ENCODE measurements around the gene APPL2. TPM values are rescaled to one million over a fixed set of nuclear protein-coding genes. Genes with fewer than 3 reads are reported as not detected.

APPL2 gene
- polyA plus RNA-seq, 3 donors: 6.4 to 19.8 (median 9.0) TPM

DNA sequence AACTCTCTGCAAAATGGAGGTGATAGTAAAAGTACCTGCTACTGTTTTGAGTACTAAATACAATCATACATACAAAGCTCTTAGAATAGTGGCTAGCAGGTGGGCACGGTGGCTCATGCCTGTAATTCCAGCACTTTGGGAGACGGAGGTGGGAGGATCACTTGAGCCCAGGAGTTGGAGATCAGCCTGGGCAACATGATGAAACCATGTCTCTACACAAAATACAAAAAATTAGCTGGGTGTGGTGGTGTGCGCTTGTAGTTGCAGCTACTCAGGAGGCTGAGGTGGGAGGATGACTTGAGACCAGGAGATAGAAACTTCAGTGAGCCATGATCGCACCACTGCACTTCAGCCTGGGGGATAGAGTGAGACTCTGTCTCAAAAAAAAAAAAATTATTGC lies 28.8 kb upstream of the APPL2 start:
- H3K4me3 Mint-ChIP-seq: no peak overlapping the region
- H3K36me3 Mint-ChIP-seq: no peaks in the 10 kb centered on the region
- Histone ChIP-seq H3K9me3 (replicated peaks in 1 of 2; ENCODE audit: control insufficient read depth in 1 of 2, insufficient read depth in 1 of 2, low read length in 2 of 2) (no peaks in the 10 kb centered on the region), H2AFZ (ENCODE audit: insufficient read depth, low read depth, low read length, poor library complexity, severe bottlenecking) (no peak overlapping the region), H3K27me3 (ENCODE audit: control insufficient read depth in 2 of 2, insufficient read depth in 2 of 2, low read length in 2 of 2) (no peaks in the 10 kb centered on the region), H4K20me1 (ENCODE audit: insufficient read depth, low read length) (no peaks in the 10 kb centered on the region), H3K4me1 (ENCODE audit: control insufficient read depth in 1 of 2, insufficient read depth in 2 of 2, low read length in 2 of 2) (no peaks in the 10 kb centered on the region), H3K9ac (ENCODE audit: insufficient read depth, low read length, poor library complexity, severe bottlenecking) (no peak overlapping the region), H3K27ac (ENCODE audit: low read depth in 1 of 2, low read length in 2 of 2) (no peak overlapping the region), H3K4me2 (replicated peaks; ENCODE audit: extremely low read depth, low read length, poor library complexity, severe bottlenecking) (no peak overlapping the region), H3K36me3 (replicated peaks in 1 of 2; ENCODE audit: control insufficient read depth in 1 of 2, insufficient read depth in 2 of 2, low read length in 2 of 2) (no peaks in the 10 kb centered on the region), H3K79me2 (ENCODE audit: insufficient read depth, low read length) (no peaks in the 10 kb centered on the region), H3K4me3 (replicated peaks in 1 of 3; ENCODE audit: low read depth in 2 of 3, low read length in 3 of 3) (no peak overlapping the region)
- H3K9me3 Mint-ChIP-seq: no peaks in the 10 kb centered on the region
- TF ChIP-seq, protein P1, sequence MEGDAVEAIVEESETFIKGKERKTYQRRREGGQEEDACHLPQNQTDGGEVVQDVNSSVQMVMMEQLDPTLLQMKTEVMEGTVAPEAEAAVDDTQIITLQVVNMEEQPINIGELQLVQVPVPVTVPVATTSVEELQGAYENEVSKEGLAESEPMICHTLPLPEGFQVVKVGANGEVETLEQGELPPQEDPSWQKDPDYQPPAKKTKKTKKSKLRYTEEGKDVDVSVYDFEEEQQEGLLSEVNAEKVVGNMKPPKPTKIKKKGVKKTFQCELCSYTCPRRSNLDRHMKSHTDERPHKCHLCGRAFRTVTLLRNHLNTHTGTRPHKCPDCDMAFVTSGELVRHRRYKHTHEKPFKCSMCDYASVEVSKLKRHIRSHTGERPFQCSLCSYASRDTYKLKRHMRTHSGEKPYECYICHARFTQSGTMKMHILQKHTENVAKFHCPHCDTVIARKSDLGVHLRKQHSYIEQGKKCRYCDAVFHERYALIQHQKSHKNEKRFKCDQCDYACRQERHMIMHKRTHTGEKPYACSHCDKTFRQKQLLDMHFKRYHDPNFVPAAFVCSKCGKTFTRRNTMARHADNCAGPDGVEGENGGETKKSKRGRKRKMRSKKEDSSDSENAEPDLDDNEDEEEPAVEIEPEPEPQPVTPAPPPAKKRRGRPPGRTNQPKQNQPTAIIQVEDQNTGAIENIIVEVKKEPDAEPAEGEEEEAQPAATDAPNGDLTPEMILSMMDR (IDR thresholded peaks at IDR 0.05): no peak
- no CpG with 5 or more reads among the region's 4 CpGs for WGBS (ENCODE audit: insufficient coverage)
- H3K4me1 Mint-ChIP-seq: no peaks in the 10 kb centered on the region
- no peak overlapping the region for H3K27ac Mint-ChIP-seq
- intact Hi-C loops (cut with micrococcal nuclease): no loop called here
- H3K27me3 Mint-ChIP-seq (ENCODE audit: low read depth in 3 of 3): peaks cover 0 to 10% (median 3%) of the 10 kb centered on the region in 3 donors
- no peak for DNase-seq

DNA sequence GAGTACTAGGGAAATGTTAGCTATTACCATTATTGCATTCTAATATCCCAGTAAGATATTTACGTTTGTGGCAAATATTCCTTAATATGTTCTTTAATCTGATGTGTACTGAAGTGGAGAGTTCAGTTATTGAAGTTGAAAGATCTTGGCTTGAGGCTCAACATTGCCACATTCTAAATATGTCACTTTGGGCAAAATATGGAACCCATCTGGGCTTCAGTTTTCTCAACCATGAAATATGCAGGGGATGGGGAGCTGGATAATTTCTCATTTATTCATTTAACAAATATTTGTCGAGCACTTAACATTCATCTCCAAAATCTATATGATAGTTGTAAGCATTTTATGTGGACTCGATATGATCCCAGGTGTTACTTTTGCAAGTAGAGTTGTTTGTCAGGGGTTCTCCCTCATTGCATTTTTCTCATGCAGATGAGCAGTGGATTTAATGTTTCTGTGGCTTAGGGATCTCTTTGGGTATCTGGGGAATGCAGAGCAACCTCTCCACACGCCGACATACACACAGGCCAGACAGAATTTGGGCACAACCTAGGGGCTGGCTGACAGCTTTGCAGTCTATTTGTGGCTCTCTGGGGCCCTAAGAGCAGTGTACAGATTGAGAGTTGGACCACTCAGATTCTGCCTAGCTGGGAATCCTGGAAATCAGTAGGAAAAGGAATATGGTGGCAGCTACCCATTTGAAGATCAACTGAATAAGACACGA lies 26.6 kb upstream of the APPL2 start:
- H3K4me1 Mint-ChIP-seq: no peaks in the 10 kb centered on the region
- Histone ChIP-seq H3K9ac (ENCODE audit: insufficient read depth, low read length, poor library complexity, severe bottlenecking) (no peak overlapping the region), H3K36me3 (replicated peaks in 1 of 2; ENCODE audit: control insufficient read depth in 1 of 2, insufficient read depth in 2 of 2, low read length in 2 of 2) (no peaks in the 10 kb centered on the region), H3K79me2 (ENCODE audit: insufficient read depth, low read length) (no peaks in the 10 kb centered on the region), H2AFZ (ENCODE audit: insufficient read depth, low read depth, low read length, poor library complexity, severe bottlenecking) (no peak overlapping the region), H3K27me3 (ENCODE audit: control insufficient read depth in 2 of 2, insufficient read depth in 2 of 2, low read length in 2 of 2) (no peaks in the 10 kb centered on the region), H3K4me3 (replicated peaks in 1 of 3; ENCODE audit: low read depth in 2 of 3, low read length in 3 of 3) (no peak overlapping the region), H3K4me2 (replicated peaks; ENCODE audit: extremely low read depth, low read length, poor library complexity, severe bottlenecking) (no peak overlapping the region), H3K9me3 (replicated peaks in 1 of 2; ENCODE audit: control insufficient read depth in 1 of 2, insufficient read depth in 1 of 2, low read length in 2 of 2) (no peaks in the 10 kb centered on the region), H3K4me1 (ENCODE audit: control insufficient read depth in 1 of 2, insufficient read depth in 2 of 2, low read length in 2 of 2) (no peaks in the 10 kb centered on the region), H3K27ac (ENCODE audit: low read depth in 1 of 2, low read length in 2 of 2) (no peak overlapping the region), H4K20me1 (ENCODE audit: insufficient read depth, low read length) (no peaks in the 10 kb centered on the region)
- TF ChIP-seq, protein P1 (IDR thresholded peaks at IDR 0.05): no peak
- H3K27ac Mint-ChIP-seq: no peak overlapping the region
- no peaks in the 10 kb centered on the region for H3K36me3 Mint-ChIP-seq
- intact Hi-C loops (cut with micrococcal nuclease): no loop called here
- H3K9me3 Mint-ChIP-seq: peaks cover 0 to 2% (median 0%) of the 10 kb centered on the region in 7 donors
- no peak for DNase-seq
- 100% methylated on average over 2 of the region's 6 CpGs for WGBS (ENCODE audit: insufficient coverage)
- no peak overlapping the region for H3K4me3 Mint-ChIP-seq
- peaks cover 0 to 10% (median 3%) of the 10 kb centered on the region in 3 donors for H3K27me3 Mint-ChIP-seq (ENCODE audit: low read depth in 3 of 3)
